HepG2 (cell line): ENCODE data around the gene TEKT5. TPM values are rescaled to one million over a fixed set of nuclear protein-coding genes. Genes with fewer than 3 reads are reported as not detected.

ENCODE experiments used
- ATAC-seq: fragments of 200-7000 bp; cut with Tn5 transposase; 3 replicates; pipeline ENCODE4 v1.9.1; 2020; ENCODE audit warnings: mild to moderate bottlenecking, moderate library complexity
- BruUV-seq: library from RNA; stranded (reverse); fragments of 400-500 nt; replicated peaks from 2 replicates; lab custom pipeline; 2021; lab: Mats Ljungman, UMichigan
- CTCF ChIA-PET: fragments of 300-600 bp; formaldehyde crosslinking; extraction: SDS; loops from one replicate; lab custom pipeline; 2021; ENCODE audit warnings: low total read pairs, inconsistent platforms, low intra/inter-chr PET ratio; lab: Yijun Ruan, JAX
- POLR2A ChIA-PET: fragments of 350-600 bp; sonication (Branson Sonifier 250); formaldehyde crosslinking; loops from one replicate; lab custom pipeline; 2020; ENCODE audit warnings: antibody characterized with exemption, inconsistent platforms; lab: Yijun Ruan, JAX
- DNase-seq: peaks from one replicate; pipeline ENCODE4 v3.0.0-alpha.2; 2015; ENCODE audit warnings: low spot score
- FAIRE-seq: peaks from 3 replicates; lab custom pipeline; 2011; peaks lifted over from hg19 to GRCh38; lab: Jason Lieb, UNC
- H2AFZ ChIP-seq: one replicate; pipeline ENCODE4 v1.6.1; 2011; ENCODE audit warnings: low read length, inconsistent platforms
- H3K27ac ChIP-seq: fragments of 300-600 bp; 3 replicates; pipeline ENCODE4 v1.8.0; 2011; ENCODE audit warnings: mixed run types, mild to moderate bottlenecking, mixed read lengths, low read length, inconsistent platforms; ENCODE audit not compliant: insufficient read depth; ENCODE audit errors: extremely low read length
- H3K27me3 ChIP-seq, 2 experiments: fragments of 200-600 bp in 1 of 2; 2 replicates in 1 of 2; 3 replicates in 1 of 2; pipeline versions ENCODE4 v1.6.0 to v1.8.0; 2011; ENCODE audit warnings: low read length in 2 of 2, mild to moderate bottlenecking in 2 of 2, moderate library complexity in 2 of 2, inconsistent platforms in 1 of 2; ENCODE audit not compliant: insufficient read depth in 2 of 2, control insufficient read depth in 1 of 2
- H3K36me3 ChIP-seq, 2 experiments: fragments of 200-600 bp in 1 of 2; replicated peaks in 1 of 2; 2 replicates in 1 of 2; 3 replicates in 1 of 2; pipeline versions ENCODE4 v1.5.1 to v1.8.0; 2011; ENCODE audit warnings: low read length in 2 of 2, inconsistent platforms in 1 of 2; ENCODE audit not compliant: insufficient read depth in 2 of 2, control insufficient read depth in 1 of 2
- H3K4me1 ChIP-seq: 2 replicates; pipeline ENCODE4 v1.5.1; 2012; ENCODE audit warnings: low read length, inconsistent platforms; ENCODE audit not compliant: insufficient read depth
- H3K4me2 ChIP-seq: 2 replicates; pipeline ENCODE4 v1.6.0; 2011; ENCODE audit warnings: low read depth, low read length, inconsistent platforms
- H3K4me3 ChIP-seq, 3 experiments: fragments of 200-600 bp in 1 of 3; sonication (generic), shearing (Covaris generic) in 1 of 3; replicated peaks in 1 of 3; 2 replicates each; pipeline ENCODE4 v1.5.1; 2011 to 2016; ENCODE audit warnings: low read length in 3 of 3, inconsistent platforms in 2 of 3, low read depth in 2 of 3, mild to moderate bottlenecking in 2 of 3, control low read depth in 1 of 3, mixed read lengths in 1 of 3; ENCODE audit not compliant: insufficient read depth in 1 of 3
- H3K79me2 ChIP-seq: one replicate; pipeline ENCODE4 v1.6.1; 2011; ENCODE audit warnings: low read length, inconsistent platforms; ENCODE audit not compliant: insufficient read depth
- H3K9ac ChIP-seq: 2 replicates; pipeline ENCODE4 v1.6.0; 2011; ENCODE audit warnings: mild to moderate bottlenecking, low read depth, low read length, inconsistent platforms; ENCODE audit not compliant: insufficient read depth
- H3K9me3 ChIP-seq: 2 replicates; pipeline ENCODE4 v1.5.1; 2012; ENCODE audit warnings: mild to moderate bottlenecking, low read length
- H4K20me1 ChIP-seq: 2 replicates; pipeline ENCODE4 v1.6.0; 2011; ENCODE audit warnings: inconsistent platforms, mild to moderate bottlenecking, low read length, moderate library complexity; ENCODE audit not compliant: insufficient read depth
- CEBPB ChIP-seq: IDR thresholded peaks from 2 replicates; pipeline ENCODE4 v1.6.1; 2011; ENCODE audit warnings: low read depth, low read length, improper control_type of control experiment, borderline replicate concordance
- CEBPG ChIP-seq: IDR thresholded peaks from 2 replicates; pipeline ENCODE4 v1.6.1; 2016
- EEA1 ChIP-seq: sonication (generic); formaldehyde crosslinking; IDR thresholded peaks from 2 replicates; pipeline ENCODE4 v1.5.1; 2020; ENCODE audit warnings: mild to moderate bottlenecking, missing genetic modification reagents, borderline replicate concordance
- PCBP1 ChIP-seq: fragments of 200-400 bp; formaldehyde crosslinking; IDR thresholded peaks from 2 replicates; pipeline ENCODE4 v1.6.1; 2017; ENCODE audit warnings: mild to moderate bottlenecking, low read depth, low read length, borderline replicate concordance
- SP2 ChIP-seq: sonication (generic); formaldehyde crosslinking; IDR thresholded peaks from 2 replicates; pipeline ENCODE4 v1.5.1; 2020; ENCODE audit warnings: mild to moderate bottlenecking, missing genetic modification reagents
- WGBS: methylation state at CpG from one replicate; pipeline ENCODE4 v1.1.6; 2017; ENCODE audit warnings: low lambda C conversion rate; 5-methylcytosine and 5-hydroxymethylcytosine counted together
- in situ Hi-C: cut with HindIII; loops from 2 replicates; pipeline ENCODE4 v1.10.0; 2017; ENCODE audit warnings: low pct_unique_long_range_greater_than_20kb; ENCODE audit not compliant: extremely low pct_ligation_motif_present
- intact Hi-C: fragments of 100-400 bp; cut with micrococcal nuclease; formaldehyde crosslinking; loops from one replicate; pipeline ENCODE4 v1.10.0; 2022; ENCODE audit not compliant: unreplicated experiment
- polyA plus RNA-seq, 8 experiments: library from polyadenylated mRNA; depleted of rRNA in 3 of 8; stranded (reverse) in 7 of 8; unstranded in 1 of 8; fragments of >200 nt; fragmentation: Illumina TruSeq in 4 of 8; extraction: Trizol in 4 of 8; gene quantifications; 2 replicates each; pipeline versions ENCODE4 v1.2.1 to v1.2.3, GENCODE V29; 2011 to 2016; ENCODE audit warnings: low read depth in 4 of 8, missing spikeins in 1 of 8, mixed read lengths in 1 of 8; ENCODE audit not compliant: insufficient read depth in 1 of 8
- total RNA-seq, 5 experiments: library from RNA; depleted of rRNA; stranded (reverse); fragments of >200 nt; fragmentation: Illumina TruSeq; extraction: Trizol; gene quantifications; 2 replicates each; pipeline ENCODE4 v1.2.3, GENCODE V29; 2016; ENCODE audit warnings: low read depth in 1 of 5

Gene TEKT5
- total and polyA plus RNA-seq, 2 of the 13 experiments (the other 11 are each of a cell fraction or from before 2014, with no cell fraction given) = 0.16 TPM; not detected in 1

GRCh38 chr16:10660950-10661635 lies 33.6 kb downstream of the TEKT5 start:
- Histone ChIP-seq H3K79me2 (no peaks in the 10 kb centered on the region), H3K4me3 (no peak overlapping the region), H3K9ac (no peak overlapping the region), H3K27ac (no peak overlapping the region), H3K4me1 (peaks cover 46% of the 10 kb centered on the region), H4K20me1 (no peaks in the 10 kb centered on the region), H3K36me3 (no peaks in the 10 kb centered on the region), H3K4me2 (no peak overlapping the region), H2AFZ (no peak overlapping the region), H3K9me3 (no peaks in the 10 kb centered on the region), H3K27me3 (peaks cover 4 to 8% of the 10 kb centered on the region in 2 experiments; a peak in 2 of 5 replicates)
- CTCF ChIA-PET = no interaction called here
- FAIRE-seq = no peak
- intact Hi-C loops = no loop called here
- no peak for DNase-seq
- in situ Hi-C loops = no loop called here
- ATAC-seq = no peak
- no peak for TF ChIP-seq PCBP1
- TF ChIP-seq SP2 (CRISPR knock-in tag) = 0 out of 2 replicates have a peak, but pooled peaks have one; percentile 15
- BruUV-seq = no TSS peak
- POLR2A ChIA-PET = no interaction called here
- WGBS = 43% methylated on average over 8 of the region's 8 CpGs

DNA sequence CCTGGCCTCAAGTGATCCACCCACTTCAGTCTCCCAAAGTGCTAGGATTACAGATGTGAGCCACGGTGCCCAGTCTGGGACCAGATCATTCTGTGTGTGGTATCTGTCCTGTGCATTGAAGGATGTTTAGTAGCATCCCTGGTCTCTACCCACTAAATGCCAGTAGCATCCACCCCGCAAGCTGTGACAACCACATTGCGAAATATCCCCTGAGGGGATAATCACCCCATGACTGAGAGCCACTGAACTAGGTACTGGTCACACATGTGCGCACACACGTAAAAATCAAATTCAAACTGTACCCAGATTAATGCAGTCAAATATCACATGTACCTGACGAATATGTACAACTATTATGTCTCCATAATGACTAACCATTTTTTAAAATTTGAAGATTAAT lies 35.8 kb downstream of the TEKT5 start:
- Histone ChIP-seq H2AFZ (no peak overlapping the region), H3K9me3 (no peaks in the 10 kb centered on the region), H3K4me2 (no peak overlapping the region), H3K36me3 (no peaks in the 10 kb centered on the region), H3K4me3 (no peak overlapping the region), H3K9ac (no peak overlapping the region), H3K27ac (no peak overlapping the region), H4K20me1 (no peaks in the 10 kb centered on the region), H3K79me2 (no peaks in the 10 kb centered on the region), H3K27me3 (0 out of 5 replicates have a peak, but pooled peaks cover 2 to 3% of the 10 kb centered on the region in 2 experiments)
- in situ Hi-C loops (no loop called here), intact Hi-C loops (no loop called here)
- ATAC-seq = no peak
- 74% methylated on average over 6 of the region's 6 CpGs for WGBS
- FAIRE-seq = no peak
- DNase-seq = no peak
- BruUV-seq = no TSS peak
- ChIA-PET CTCF (no interaction called here), POLR2A (no interaction called here)
- TF ChIP-seq EEA1 = no peak
- peak; percentile 64 for TF ChIP-seq CEBPG (CRISPR knock-in tag)
- peak; percentile 91 for TF ChIP-seq CEBPB
- TF ChIP-seq, all 625 proteins: peak for 2
- H3K4me1 ChIP-seq = peaks cover 67% of the 10 kb centered on the region
